Fibroblast of villous mesenchyme (primary cell): ENCODE data around the gene ATAD5. TPM values are rescaled to one million over a fixed set of nuclear protein-coding genes. Genes with fewer than 3 reads are reported as not detected.
A peak's percentile ranks its signal among the peaks of the same experiment; 100 is the strongest.

Experiments
- DNase-seq: peaks from one replicate; pipeline ENCODE4 v3.0.0-alpha.2; 2010; ENCODE audit warnings: low read depth
- H3K4me3 ChIP-seq: 2 replicates; pipeline ENCODE4 v1.5.1; 2011; ENCODE audit warnings: low read depth, mild to moderate bottlenecking, low read length
- total RNA-seq: library from RNA; depleted of rRNA; stranded (reverse); fragments of >200 nt; gene quantifications from 2 replicates; pipeline ENCODE4 v1.2.3, GENCODE V29; 2012
- TF ChIP-seq, protein P1 (sequence below): IDR thresholded peaks from 2 replicates; pipeline ENCODE4 v1.5.1; 2012; ENCODE audit warnings: low read depth, mild to moderate bottlenecking, low read length; ENCODE audit not compliant: insufficient read depth

Gene ATAD5
- total RNA-seq, 1 donor = 4.3 TPM

DNA sequence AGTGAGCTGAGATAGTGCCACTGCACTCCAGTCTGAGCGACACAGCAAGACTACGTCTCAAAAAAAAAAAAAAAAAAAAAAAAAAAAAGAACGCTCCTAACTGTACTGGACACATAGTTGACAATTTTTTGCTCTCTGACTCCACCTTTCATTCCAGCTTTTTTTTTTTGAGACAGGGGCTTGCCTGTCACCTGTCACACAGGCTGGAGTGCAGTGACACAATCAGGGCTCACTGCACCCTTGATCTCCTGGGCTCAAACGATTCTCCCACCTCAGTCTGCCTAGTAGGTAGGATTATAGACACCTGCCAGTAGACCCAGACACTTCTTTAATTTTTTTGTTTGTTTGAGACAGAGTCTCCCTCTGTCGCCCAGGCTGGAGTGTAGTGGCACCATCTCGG is 4.7 kb upstream of the ATAD5 start:
- TF ChIP-seq, protein P1, sequence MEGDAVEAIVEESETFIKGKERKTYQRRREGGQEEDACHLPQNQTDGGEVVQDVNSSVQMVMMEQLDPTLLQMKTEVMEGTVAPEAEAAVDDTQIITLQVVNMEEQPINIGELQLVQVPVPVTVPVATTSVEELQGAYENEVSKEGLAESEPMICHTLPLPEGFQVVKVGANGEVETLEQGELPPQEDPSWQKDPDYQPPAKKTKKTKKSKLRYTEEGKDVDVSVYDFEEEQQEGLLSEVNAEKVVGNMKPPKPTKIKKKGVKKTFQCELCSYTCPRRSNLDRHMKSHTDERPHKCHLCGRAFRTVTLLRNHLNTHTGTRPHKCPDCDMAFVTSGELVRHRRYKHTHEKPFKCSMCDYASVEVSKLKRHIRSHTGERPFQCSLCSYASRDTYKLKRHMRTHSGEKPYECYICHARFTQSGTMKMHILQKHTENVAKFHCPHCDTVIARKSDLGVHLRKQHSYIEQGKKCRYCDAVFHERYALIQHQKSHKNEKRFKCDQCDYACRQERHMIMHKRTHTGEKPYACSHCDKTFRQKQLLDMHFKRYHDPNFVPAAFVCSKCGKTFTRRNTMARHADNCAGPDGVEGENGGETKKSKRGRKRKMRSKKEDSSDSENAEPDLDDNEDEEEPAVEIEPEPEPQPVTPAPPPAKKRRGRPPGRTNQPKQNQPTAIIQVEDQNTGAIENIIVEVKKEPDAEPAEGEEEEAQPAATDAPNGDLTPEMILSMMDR = no peak
- no peak for DNase-seq
- no peak overlapping the region for H3K4me3 ChIP-seq

DNA sequence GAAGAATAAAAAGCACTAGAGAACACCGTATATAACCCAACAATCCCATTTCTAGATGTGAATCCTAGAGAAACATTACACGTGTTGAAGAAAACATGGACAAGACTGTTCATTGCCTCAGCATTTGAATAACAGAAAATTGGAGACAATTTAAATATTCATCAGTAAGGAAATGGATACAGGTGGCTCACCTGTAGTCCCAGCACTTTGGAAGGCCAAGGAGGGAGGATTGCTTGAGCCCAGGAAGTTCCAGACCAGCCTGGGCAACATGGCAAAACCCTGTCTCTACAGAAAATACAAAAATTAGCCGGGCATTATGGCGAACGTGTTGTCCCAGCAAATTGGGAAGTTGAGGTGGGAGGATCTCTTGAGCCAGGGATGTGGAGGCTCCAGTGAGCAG is 2.7 kb upstream of the ATAD5 start:
- TF ChIP-seq, protein P1 = no peak
- no peak overlapping the region for H3K4me3 ChIP-seq
- DNase-seq = no peak

DNA sequence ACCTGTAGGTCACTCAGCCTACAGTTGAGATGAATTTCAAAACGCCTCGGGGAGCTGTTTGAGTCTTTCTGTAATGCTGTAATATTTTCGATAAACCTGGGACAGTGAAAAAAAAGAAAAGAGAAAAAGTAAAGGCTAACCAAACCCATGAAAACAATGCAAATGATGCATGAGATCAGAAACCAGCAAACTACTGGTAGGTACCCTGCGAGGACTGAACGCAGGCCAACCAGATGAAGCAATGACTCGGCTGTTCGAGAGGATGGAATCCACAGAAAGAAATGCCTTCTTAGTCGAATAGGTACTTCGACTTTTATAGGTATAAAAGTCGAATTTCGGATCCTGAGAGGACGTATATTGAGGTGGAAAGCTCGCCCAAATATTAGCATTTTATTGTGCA is 509 bp upstream of the ATAD5 start:
- peak overlapping the region; percentile 97 for H3K4me3 ChIP-seq
- no peak for DNase-seq

DNA sequence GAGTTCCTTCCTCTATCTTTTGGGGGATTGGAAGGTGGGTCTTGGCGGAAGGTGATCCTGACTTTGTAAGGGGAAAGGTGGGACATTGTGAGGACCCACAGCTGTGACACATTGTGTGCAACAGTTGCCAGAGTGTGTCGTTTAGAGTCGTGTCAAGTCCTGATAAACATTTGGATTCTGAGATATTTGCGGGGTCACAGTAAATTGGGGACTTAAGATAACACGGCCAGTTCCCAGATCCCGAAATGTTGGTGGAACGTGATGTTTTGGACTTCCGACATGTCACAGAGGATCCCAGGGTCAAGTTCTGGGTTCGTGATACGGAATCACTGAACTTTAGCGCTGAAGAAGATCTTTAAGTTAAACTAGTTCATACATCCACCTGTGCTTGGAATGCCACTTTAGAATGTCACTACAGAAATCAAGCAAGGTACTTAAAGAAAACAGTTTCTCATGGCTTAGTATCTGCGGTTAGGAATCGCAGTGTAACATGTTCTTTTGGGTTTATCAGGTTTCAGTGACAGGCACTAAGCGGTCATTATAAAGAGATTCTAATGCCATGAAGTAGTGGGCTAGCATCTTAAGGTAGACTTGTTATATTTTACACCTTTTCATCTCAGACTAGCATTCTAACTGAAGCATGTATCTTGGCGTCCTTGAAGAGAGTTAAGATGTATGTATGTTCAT is 815 bp downstream of the ATAD5 start:
- TF ChIP-seq, protein P1 = no peak
- peak overlapping the region; percentile 97 for H3K4me3 ChIP-seq
- no peak for DNase-seq

More for the DNA sequence above, 509 bp upstream of the ATAD5 start:
- TF ChIP-seq, protein P1 = no peak

DNA sequence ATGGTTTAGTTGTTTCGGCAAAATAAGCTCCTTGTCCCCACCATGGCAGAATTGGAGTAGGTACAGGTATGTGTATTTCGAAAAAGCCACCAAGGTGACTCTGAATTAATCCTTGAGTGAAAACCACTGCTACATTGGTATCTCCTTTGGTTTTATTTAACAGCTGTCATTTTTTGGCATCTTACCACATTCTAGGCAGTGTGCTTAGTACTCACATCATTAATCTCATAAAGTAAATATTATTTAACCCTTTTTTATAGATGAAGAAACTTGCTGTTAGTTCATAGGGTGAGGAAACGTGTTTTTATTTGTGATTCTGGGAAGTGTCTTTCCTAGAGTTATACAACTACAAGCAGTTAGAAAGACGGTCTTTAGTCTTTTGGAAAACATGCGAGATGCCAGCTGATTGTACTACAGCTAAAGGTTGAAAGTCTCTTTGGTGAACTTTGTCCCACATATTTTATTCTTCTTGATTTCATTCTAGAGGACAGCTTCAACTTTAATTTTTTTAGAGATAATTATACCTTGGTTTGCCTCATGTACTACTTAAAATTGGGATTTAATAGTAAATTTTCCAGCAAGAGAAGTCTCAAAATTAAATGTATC is 6.5 kb downstream of the ATAD5 start:
- no peak for DNase-seq
- no peak overlapping the region for H3K4me3 ChIP-seq
- TF ChIP-seq, protein P1 = no peak

DNA sequence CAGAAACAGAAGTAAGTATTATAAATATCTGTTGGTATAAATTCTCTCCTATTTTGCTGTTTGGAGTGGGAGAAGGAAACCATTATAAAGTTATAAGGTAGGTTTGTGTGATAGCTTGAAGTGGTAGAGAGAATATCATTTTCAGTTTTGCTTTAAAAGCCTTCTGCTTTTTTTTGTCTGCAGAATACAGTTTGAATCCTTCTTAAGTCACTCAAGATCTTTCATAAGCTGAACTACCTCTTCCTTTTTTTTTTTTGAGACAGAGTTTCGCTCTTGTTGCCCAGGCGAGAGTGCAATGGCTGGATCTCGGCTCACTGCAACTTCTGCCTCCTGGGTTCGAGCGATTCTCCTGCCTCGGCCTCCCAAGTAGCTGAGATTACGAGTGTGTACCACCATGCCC is 9.0 kb downstream of the ATAD5 start:
- DNase-seq = no peak
- no peak overlapping the region for H3K4me3 ChIP-seq
- TF ChIP-seq, protein P1 = no peak
